ENCODE data around the gene PLEKHM3. TPM values are rescaled to one million over a fixed set of nuclear protein-coding genes. Genes with fewer than 3 reads are reported as not detected.

PLEKHM3 gene
- total RNA-seq, 1 experiment from 2014 or later: 8.4 TPM

DNA sequence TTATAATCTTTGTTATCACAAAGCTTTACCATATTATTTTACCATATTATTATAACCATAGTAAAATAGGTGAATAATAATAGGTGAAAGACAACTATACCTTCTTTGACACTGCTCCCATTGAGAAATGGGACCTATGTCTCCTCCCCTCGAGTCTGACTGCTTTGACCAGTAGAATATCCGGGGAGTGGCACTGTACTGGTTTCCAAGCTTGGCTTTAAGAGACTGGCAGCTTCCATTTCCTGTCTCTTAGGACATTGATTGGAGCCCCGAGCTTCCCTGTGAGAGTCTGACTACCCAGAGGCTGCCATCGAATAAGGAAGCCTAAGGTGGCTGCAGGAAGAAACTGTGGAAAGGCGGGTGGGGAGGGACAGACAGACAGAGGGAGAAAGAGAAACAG is 40.1 kb upstream of the PLEKHM3 start:
- Histone ChIP-seq H3K4me1 (replicated peaks; ENCODE audit: insufficient read depth) (peaks cover 8% of the 10 kb centered on the region), H3K9me3 (ENCODE audit: insufficient read depth, low read depth) (no peaks in the 10 kb centered on the region), H3K4me2 (no peak overlapping the region), H3K36me3 (ENCODE audit: low read depth) (no peaks in the 10 kb centered on the region), H3K79me2 (ENCODE audit: low read depth) (no peaks in the 10 kb centered on the region), H3K27ac (no peak overlapping the region), H3K27me3 (ENCODE audit: insufficient read depth, low read depth) (no peaks in the 10 kb centered on the region), H3K9me2 (ENCODE audit: insufficient read depth) (no peaks in the 10 kb centered on the region), H3F3A (ENCODE audit: insufficient read depth, low read depth) (no peaks in the 10 kb centered on the region), H3K4me3 (no peak overlapping the region), H2AFZ (no peak overlapping the region), H4K20me1 (ENCODE audit: insufficient read depth) (no peaks in the 10 kb centered on the region)
- DNase-seq: no peak
- ChIA-PET POLR2A (ENCODE audit: unreplicated experiment) (no interaction called here), CTCF (no interaction called here)
- BruUV-seq (replicated peaks): no TSS peak
- TF ChIP-seq, protein P1, sequence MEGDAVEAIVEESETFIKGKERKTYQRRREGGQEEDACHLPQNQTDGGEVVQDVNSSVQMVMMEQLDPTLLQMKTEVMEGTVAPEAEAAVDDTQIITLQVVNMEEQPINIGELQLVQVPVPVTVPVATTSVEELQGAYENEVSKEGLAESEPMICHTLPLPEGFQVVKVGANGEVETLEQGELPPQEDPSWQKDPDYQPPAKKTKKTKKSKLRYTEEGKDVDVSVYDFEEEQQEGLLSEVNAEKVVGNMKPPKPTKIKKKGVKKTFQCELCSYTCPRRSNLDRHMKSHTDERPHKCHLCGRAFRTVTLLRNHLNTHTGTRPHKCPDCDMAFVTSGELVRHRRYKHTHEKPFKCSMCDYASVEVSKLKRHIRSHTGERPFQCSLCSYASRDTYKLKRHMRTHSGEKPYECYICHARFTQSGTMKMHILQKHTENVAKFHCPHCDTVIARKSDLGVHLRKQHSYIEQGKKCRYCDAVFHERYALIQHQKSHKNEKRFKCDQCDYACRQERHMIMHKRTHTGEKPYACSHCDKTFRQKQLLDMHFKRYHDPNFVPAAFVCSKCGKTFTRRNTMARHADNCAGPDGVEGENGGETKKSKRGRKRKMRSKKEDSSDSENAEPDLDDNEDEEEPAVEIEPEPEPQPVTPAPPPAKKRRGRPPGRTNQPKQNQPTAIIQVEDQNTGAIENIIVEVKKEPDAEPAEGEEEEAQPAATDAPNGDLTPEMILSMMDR (conservative IDR thresholded peaks at IDR 0.05): no peak
- TF ChIP-seq EZH2 (IDR thresholded peaks at IDR 0.05; ENCODE audit: low read depth): no peak
- intact Hi-C loops (cut with micrococcal nuclease; ENCODE audit: unreplicated experiment): no loop called here

DNA sequence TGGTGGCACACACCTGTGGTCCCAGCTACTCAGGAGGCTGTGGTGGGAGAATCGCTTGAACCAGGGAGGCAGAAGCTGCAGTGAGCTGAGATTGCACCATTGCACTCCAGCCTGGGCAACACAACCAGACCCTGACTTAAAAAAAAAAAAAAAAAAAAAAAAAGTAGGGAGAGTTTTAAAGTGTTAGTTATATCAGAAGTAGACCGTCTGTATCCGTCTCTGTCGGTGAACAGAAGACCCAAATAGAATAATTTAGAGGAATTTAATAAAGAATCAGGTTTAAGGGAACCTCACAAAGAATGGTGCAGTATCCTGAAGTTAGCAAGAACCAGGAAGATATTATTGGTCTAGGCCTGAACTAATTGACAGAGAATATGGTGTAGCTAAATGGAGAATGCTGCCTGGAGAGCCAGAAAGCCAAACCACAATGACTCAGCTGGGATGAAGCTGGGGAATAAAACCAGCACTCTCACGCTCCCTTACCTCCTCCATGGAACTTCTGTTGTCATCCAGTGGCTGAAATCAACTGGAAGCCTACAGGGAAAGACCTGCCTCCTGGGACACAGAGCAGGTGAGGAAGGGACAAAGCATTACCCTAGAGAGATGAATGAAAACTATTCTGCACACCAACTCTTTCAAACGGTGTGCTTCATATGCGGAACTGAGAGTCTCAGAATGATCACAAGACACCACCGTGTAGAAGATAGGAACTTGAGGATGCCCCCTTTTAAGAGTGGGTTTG is 39.1 kb upstream of the PLEKHM3 start:
- Histone ChIP-seq H3K36me3 (ENCODE audit: low read depth) (no peaks in the 10 kb centered on the region), H3K4me1 (replicated peaks; ENCODE audit: insufficient read depth) (peaks cover 8% of the 10 kb centered on the region), H3K27ac (peak overlapping the region; percentile 65), H4K20me1 (ENCODE audit: insufficient read depth) (no peaks in the 10 kb centered on the region), H3K9me3 (ENCODE audit: insufficient read depth, low read depth) (no peaks in the 10 kb centered on the region), H3K27me3 (ENCODE audit: insufficient read depth, low read depth) (no peaks in the 10 kb centered on the region), H3K4me3 (no peak overlapping the region), H3K9me2 (ENCODE audit: insufficient read depth) (no peaks in the 10 kb centered on the region), H2AFZ (peak overlapping the region; percentile 63; the same call in 1 of the 2 replicates), H3K79me2 (ENCODE audit: low read depth) (no peaks in the 10 kb centered on the region), H3F3A (ENCODE audit: insufficient read depth, low read depth) (no peaks in the 10 kb centered on the region), H3K4me2 (no peak overlapping the region)
- CTCF ChIA-PET: interaction anchor here (0.7 kb wide), 2 partner anchors 244 to 1274 kb away, joined by 9 to 12 read pairs; no protein-coding TSS in a partner anchor
- POLR2A ChIA-PET (ENCODE audit: unreplicated experiment): interaction anchor here (0.6 kb wide), 2 partner anchors 194 to 309 kb away, joined by 3 read pairs; no protein-coding TSS in a partner anchor
- no peak for TF ChIP-seq EZH2 (IDR thresholded peaks at IDR 0.05; ENCODE audit: low read depth)
- TF ChIP-seq, protein P1 (conservative IDR thresholded peaks at IDR 0.05): no peak
- no TSS peak for BruUV-seq (replicated peaks)
- intact Hi-C loops (cut with micrococcal nuclease; ENCODE audit: unreplicated experiment): no loop called here
- DNase-seq: peak; percentile 30 to 68

GRCh38 chr2:208062961-208063360 is 37.6 kb upstream of the PLEKHM3 start:
- DNase-seq: no peak
- Histone ChIP-seq H3K4me1 (replicated peaks; ENCODE audit: insufficient read depth) (peaks cover 8% of the 10 kb centered on the region), H3K4me2 (no peak overlapping the region), H3K27ac (no peak overlapping the region), H3K27me3 (ENCODE audit: insufficient read depth, low read depth) (no peaks in the 10 kb centered on the region), H3F3A (ENCODE audit: insufficient read depth, low read depth) (no peaks in the 10 kb centered on the region), H3K36me3 (ENCODE audit: low read depth) (no peaks in the 10 kb centered on the region), H3K4me3 (no peak overlapping the region), H3K9me3 (ENCODE audit: insufficient read depth, low read depth) (no peaks in the 10 kb centered on the region), H2AFZ (no peak overlapping the region), H3K9me2 (ENCODE audit: insufficient read depth) (no peaks in the 10 kb centered on the region), H3K79me2 (ENCODE audit: low read depth) (no peaks in the 10 kb centered on the region), H4K20me1 (ENCODE audit: insufficient read depth) (no peaks in the 10 kb centered on the region)
- TF ChIP-seq EZH2 (IDR thresholded peaks at IDR 0.05; ENCODE audit: low read depth): no peak
- TF ChIP-seq, protein P1 (conservative IDR thresholded peaks at IDR 0.05): no peak
- ChIA-PET POLR2A (ENCODE audit: unreplicated experiment) (no interaction called here), CTCF (no interaction called here)
- BruUV-seq (replicated peaks): no TSS peak
- intact Hi-C loops (cut with micrococcal nuclease; ENCODE audit: unreplicated experiment): loop anchor here (2.0 kb wide), 1 partner anchor 294 kb away; the partner anchor contains the start of gene FZD5
